ENCODE measurements around the gene ITPR2.

ITPR2 gene

GRCh38 chr12:26429070-26429691, 403.8 kb downstream of the ITPR2 start:
- in situ Hi-C loops (cut with MboI; ENCODE audit: low sequenced_read_pairs) = no loop called here

GRCh38 chr12:26428420-26428819, 404.6 kb downstream of the ITPR2 start:
- in situ Hi-C loops (cut with MboI; ENCODE audit: low sequenced_read_pairs) = no loop called here

- in situ Hi-C loops (cut with MboI; ENCODE audit: low sequenced_read_pairs) = no loop called here
Measured at GRCh38 chr12:26426652-26427051, 406.3 kb downstream of the ITPR2 start.

- in situ Hi-C loops (cut with MboI; ENCODE audit: low sequenced_read_pairs) = no loop called here
Measured at GRCh38 chr12:26425587-26426260, 407.3 kb downstream of the ITPR2 start.

DNA sequence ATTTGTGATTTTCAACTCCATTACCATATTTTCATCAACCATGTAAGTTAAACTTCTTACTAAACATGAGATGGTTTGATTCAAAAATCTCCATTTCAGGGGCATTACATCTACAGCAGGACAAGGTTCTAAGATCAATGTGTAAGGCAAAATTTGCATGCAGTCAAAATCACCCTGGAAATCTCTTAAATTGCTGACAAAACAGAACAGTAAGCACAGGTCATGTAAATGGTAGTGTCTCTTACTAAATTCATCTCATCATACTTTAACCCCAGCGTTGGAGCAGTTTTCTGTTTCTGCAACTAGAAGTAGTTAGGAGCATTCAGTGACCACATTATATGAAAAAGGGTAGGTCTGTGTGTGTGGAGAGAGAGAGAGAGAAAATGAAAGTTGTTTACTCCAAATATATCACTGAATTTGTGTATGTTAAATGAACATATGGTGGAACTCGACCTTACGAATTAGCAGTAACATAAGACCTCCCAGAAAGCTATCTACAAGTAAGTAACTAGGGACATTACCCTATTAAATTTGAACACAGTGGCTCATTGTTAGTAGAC, 410.1 kb downstream of the ITPR2 start:
- in situ Hi-C loops (cut with MboI; ENCODE audit: low sequenced_read_pairs) = no loop called here

GRCh38 chr12:26416550-26416949, 416.4 kb downstream of the ITPR2 start:
- in situ Hi-C loops (cut with MboI; ENCODE audit: low sequenced_read_pairs) = no loop called here

DNA sequence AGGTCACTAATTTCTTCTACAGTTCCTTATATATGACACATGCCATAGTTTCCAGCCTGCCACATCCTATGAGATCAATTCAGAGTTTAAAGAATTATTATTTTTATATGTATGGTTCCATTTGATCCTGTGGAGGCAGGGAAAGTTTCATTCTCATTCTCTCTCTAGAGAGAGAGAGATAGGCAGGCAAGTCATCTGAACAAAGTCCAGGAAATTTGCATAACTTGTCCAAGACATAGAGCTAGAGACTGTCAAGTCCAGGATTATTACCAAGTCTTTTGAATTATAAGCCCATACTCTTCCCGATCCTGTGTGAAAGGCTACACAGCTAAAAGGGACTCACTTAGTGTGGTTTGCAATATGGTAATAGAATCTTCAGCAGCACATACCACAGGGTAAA, 422.3 kb downstream of the ITPR2 start:
- in situ Hi-C loops (cut with MboI; ENCODE audit: low sequenced_read_pairs) = no loop called here

DNA sequence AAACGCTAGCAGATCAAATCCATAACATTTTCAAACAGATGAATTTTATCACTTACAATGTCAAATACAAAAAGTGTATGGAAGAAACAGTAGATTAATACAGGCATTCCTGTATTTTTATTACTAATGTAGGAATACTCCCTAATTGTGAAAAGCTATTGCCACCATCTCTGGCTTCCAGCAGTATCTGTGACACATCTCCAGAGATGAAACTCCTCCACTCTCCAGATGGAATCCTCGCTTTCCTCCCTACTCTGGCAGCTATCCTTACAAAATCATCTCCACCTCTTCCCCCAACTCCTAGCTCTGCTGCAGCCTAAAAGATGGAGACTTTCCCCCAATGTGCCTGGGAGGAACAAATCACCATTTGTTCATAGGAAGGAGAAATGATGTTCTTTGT, 426.2 kb downstream of the ITPR2 start:
- in situ Hi-C loops (cut with MboI; ENCODE audit: low sequenced_read_pairs) = no loop called here

DNA sequence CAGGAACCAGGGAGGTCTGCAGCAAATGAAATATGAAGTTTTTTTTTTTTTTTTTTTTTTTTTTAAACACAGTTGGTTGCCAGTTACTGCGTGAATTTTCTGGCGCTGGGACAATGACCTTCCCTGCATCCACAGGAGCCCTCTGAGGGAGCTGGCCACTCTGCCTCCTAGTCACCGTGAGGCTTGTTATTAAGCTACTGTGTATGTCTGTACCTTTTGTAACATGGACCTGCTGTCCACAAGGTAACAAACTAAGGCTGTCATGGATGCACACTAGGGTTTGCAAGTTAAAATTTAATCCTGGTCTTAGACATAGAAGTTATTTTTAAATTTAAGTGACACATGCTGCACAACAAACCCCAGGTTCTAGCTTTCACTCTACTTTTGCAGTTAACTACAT, 426.6 kb downstream of the ITPR2 start:
- in situ Hi-C loops (cut with MboI; ENCODE audit: low sequenced_read_pairs) = no loop called here

DNA sequence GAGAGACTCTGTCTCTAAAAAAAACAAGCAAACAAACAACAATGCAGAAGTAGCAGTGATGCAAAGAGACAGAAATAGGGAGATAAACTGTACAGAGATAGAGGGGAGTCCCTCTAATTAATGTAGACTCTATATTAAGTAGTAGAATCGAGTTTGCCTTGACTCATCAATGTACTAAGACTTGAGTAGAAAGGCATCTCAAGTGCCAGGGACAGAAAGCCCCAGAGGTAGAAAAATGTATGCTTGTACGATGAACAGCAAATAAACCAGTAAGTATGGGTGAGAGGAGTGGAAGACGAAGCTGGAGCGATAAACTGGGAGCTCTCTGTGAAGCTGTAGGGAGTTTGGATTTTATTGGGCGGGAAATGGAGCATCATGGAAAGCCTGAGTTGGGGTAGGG, 429.4 kb downstream of the ITPR2 start:
- in situ Hi-C loops (cut with MboI; ENCODE audit: low sequenced_read_pairs) = no loop called here

- in situ Hi-C loops (cut with MboI; ENCODE audit: low sequenced_read_pairs) = no loop called here
Measured at GRCh38 chr12:26402648-26403047, 430.3 kb downstream of the ITPR2 start.

DNA sequence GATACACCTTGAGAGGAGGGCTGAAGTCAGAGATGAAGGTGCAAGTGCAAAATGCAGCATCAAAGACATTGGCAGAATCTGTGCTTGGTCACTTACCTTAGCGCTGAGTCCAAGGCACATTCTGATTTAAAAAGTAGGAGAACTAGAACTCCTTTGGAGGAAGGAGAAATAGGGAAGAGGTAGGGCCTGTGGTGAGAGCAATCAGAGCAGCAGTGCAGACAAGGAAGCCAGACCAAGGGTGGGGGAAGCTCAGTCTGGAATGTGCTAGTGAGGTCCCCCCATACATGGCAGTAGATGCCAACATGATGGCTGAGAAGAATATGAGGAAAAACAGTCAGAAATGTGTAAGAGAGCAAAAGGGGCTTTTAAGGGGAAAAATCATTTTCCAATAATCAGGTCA, 431.1 kb downstream of the ITPR2 start:
- in situ Hi-C loops (cut with MboI; ENCODE audit: low sequenced_read_pairs) = no loop called here

- in situ Hi-C loops (cut with MboI; ENCODE audit: low sequenced_read_pairs) = no loop called here
Measured at GRCh38 chr12:26400627-26401026, 432.4 kb downstream of the ITPR2 start.

GRCh38 chr12:26399381-26399780, 433.6 kb downstream of the ITPR2 start:
- in situ Hi-C loops (cut with MboI; ENCODE audit: low sequenced_read_pairs) = no loop called here

GRCh38 chr12:26396402-26396801, 436.6 kb downstream of the ITPR2 start:
- in situ Hi-C loops (cut with MboI; ENCODE audit: low sequenced_read_pairs) = no loop called here

DNA sequence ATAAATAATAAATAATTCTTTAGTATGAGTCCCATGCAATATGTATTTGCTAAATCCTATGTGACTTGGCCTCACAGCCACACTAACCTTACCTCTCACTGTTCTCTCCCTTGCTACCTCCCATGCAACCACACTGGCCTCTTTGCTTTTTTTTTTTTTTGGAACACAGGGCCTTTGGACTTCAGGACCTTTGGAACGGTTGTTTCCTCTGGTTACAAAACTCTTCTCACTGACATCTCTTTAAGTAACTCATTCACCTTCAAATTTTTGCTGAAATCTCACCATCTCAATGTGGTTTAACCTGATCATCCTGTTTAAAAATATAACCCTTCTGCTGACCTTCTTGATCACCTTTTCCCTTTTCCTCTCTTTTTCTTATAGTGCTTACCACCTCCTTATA, 443.7 kb downstream of the ITPR2 start:
- in situ Hi-C loops (cut with MboI; ENCODE audit: low sequenced_read_pairs) = no loop called here

DNA sequence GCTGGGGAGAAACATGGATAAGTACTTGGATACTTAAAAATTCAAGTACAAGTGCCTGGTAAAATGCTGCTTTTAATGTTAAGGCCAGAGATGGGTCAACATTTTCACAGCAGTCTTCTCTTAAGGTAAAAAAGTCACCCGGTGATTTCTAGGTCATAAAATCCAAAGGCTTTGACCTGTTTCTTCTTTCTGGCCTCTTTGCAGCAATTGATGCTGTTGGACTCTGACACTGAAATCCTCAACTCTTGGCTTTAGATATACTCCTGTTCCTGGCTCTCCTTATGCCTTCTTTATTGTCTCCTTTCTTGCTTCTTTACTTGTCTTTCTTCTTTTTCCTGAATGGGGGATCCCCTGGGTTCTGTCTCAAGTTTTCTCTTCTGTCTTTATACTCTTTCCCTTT, 448.5 kb downstream of the ITPR2 start:
- in situ Hi-C loops (cut with MboI; ENCODE audit: low sequenced_read_pairs) = no loop called here

DNA sequence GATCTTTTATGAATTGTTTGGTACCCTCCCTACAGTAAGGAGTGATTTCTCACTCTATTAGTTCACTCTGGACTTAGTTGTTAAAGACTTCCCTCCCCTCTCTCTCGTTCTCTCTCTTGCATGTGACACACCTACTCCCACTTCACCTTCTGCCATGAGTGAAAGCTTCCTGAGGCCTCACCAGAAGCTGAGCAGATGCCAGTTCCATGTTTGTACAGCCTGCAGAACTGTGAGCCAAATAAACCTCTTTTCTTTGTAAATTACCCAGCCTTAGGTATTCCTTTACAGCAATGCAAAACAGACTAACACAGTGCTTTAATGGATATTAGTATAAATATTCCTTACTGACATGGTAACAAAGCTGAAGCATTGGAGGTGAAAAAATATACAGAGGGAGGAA, 450.0 kb downstream of the ITPR2 start:
- in situ Hi-C loops (cut with MboI; ENCODE audit: low sequenced_read_pairs) = no loop called here

GRCh38 chr12:26380897-26381296, 452.1 kb downstream of the ITPR2 start:
- in situ Hi-C loops (cut with MboI; ENCODE audit: low sequenced_read_pairs) = no loop called here

DNA sequence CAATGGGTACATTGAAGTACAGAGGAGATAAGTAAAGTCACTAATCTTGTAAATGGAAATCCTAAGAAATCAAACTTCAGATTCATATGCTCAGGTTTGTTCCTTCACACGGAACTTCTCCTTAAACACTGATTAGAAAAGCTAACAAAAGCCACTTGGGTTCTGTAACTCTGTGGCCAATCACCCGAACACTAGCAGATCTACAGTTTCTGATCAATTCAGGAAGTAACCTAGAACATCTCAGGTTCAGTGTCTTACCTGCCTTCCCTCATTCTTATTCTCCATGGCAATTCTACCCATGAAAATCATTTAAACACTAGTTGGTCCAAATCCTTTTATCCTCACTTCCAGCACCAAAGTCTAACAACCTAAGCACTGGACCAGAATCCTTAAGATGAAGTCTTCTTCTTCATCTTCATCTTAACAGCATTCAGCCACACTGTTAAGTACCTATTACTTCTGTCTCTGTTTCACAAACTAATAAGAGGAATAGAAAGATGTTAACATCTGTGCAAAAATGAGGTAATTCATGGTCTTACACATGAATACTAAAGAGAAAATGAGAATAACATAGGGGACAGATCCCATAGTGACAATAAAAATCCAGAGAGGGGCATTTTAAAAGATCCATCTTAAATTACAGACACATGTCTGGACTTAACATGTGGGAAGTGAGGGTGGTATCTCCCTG, 453.1 kb downstream of the ITPR2 start:
- in situ Hi-C loops (cut with MboI; ENCODE audit: low sequenced_read_pairs) = no loop called here

DNA sequence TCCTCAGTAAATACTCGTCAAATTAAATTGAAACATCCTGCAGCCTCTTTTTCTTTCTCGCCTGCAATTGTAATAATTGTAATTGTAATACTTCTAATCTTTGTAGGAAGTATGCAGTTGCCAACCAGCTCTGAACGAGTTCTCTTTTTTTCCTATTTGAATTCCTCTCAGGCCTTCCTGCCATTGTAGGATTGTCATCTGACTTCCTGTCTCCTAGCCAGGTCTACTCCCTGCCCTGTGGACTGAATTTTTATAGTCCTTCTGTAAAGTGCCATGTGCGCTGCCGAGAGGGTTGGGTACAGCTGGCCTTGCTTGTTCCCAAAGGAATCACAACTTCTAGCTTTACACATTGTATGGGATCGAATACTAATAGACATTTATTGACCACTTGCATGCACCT, 454.3 kb downstream of the ITPR2 start:
- in situ Hi-C loops (cut with MboI; ENCODE audit: low sequenced_read_pairs) = no loop called here
